K562 (cell line): ENCODE data around the gene WTIP. TPM values are rescaled to one million over a fixed set of nuclear protein-coding genes. Genes with fewer than 3 reads are reported as not detected.
A peak's percentile ranks its signal among the peaks of the same experiment; 100 is the strongest.

Source experiments
- ATAC-seq: fragments of 200-7000 bp; cut with Tn5 transposase; 3 replicates; pipeline ENCODE4 v1.9.1; 2020; ENCODE audit warnings: moderate library complexity
- BruUV-seq: library from RNA; stranded (reverse); fragments of 400-500 nt; replicated peaks from 2 replicates; lab custom pipeline; 2021; lab: Mats Ljungman, UMichigan
- CTCF ChIA-PET: fragments of 300-600 bp; formaldehyde crosslinking; extraction: SDS; loops from one replicate; lab custom pipeline; 2021; ENCODE audit warnings: low intra/inter-chr PET ratio; lab: Yijun Ruan, JAX
- POLR2A ChIA-PET: fragments of 300-600, 350-650 bp; sonication (Branson Sonifier 250); formaldehyde crosslinking; extraction: SDS; loops from one replicate; lab custom pipeline; 2021; ENCODE audit warnings: antibody characterized with exemption, inconsistent platforms; lab: Yijun Ruan, JAX
- DNase-seq, 4 experiments: peaks; one replicate each; pipeline versions ENCODE4 v3.0.0 to v3.0.0-alpha.2; 2011 to 2018; ENCODE audit warnings: low spot score in 3 of 4, mixed read lengths in 3 of 4; ENCODE audit errors: extremely low read depth in 1 of 4
- FAIRE-seq: peaks from 2 replicates; lab custom pipeline; 2011; peaks lifted over from hg19 to GRCh38; lab: Jason Lieb, UNC
- H2AFZ ChIP-seq: 2 replicates; pipeline ENCODE4 v1.6.0; 2011; ENCODE audit warnings: low read depth, low read length, control low read depth, inconsistent platforms
- H3K27ac ChIP-seq: fragments of 200-600 bp; 3 replicates; pipeline ENCODE4 v1.8.0; 2011; ENCODE audit warnings: low read depth, mild to moderate bottlenecking, control low read depth, inconsistent platforms, low read length, moderate library complexity, mixed read lengths; ENCODE audit errors: extremely low read depth
- H3K27me3 ChIP-seq, 2 experiments: fragments of 300-600 bp in 1 of 2; 2 replicates in 1 of 2; 3 replicates in 1 of 2; pipeline versions ENCODE4 v1.6.0 to v1.8.0; 2011; ENCODE audit warnings: inconsistent platforms in 2 of 2, low read length in 2 of 2, mild to moderate bottlenecking in 1 of 2, mixed read lengths in 1 of 2, moderate library complexity in 1 of 2; ENCODE audit not compliant: control insufficient read depth in 2 of 2, insufficient read depth in 2 of 2
- H3K36me3 ChIP-seq: fragments of 300-600 bp; 3 replicates; pipeline ENCODE4 v1.8.0; 2011; ENCODE audit warnings: mild to moderate bottlenecking, low read length, inconsistent platforms; ENCODE audit not compliant: control insufficient read depth, insufficient read depth
- H3K4me1 ChIP-seq, 2 experiments: fragments of 200-600 bp in 1 of 2; replicated peaks in 1 of 2; 2 replicates in 1 of 2; 3 replicates in 1 of 2; pipeline versions ENCODE4 v1.5.1 to v1.8.0; 2011; ENCODE audit warnings: inconsistent platforms in 2 of 2, low read length in 2 of 2, mild to moderate bottlenecking in 1 of 2, mixed read lengths in 1 of 2, moderate library complexity in 1 of 2; ENCODE audit not compliant: control insufficient read depth in 2 of 2, insufficient read depth in 2 of 2
- H3K4me2 ChIP-seq: 2 replicates; pipeline ENCODE4 v1.6.1; 2011; ENCODE audit warnings: low read length, control low read depth, inconsistent platforms, mixed read lengths; ENCODE audit not compliant: insufficient read depth
- H3K4me3 ChIP-seq: fragments of 200-600 bp; sonication (generic), shearing (Covaris generic); 2 replicates; pipeline ENCODE4 v1.5.1; 2016; ENCODE audit warnings: control low read depth, inconsistent platforms
- H3K79me2 ChIP-seq: fragments of 200-600 bp; 3 replicates; pipeline ENCODE4 v1.8.0; 2011; ENCODE audit warnings: low read length, inconsistent platforms; ENCODE audit not compliant: control insufficient read depth, insufficient read depth
- H3K9ac ChIP-seq, 2 experiments: 2 replicates each; pipeline versions ENCODE4 v1.6.0 to v1.6.1; 2011; ENCODE audit warnings: low read depth in 2 of 2, low read length in 2 of 2, control low read depth in 1 of 2, inconsistent platforms in 1 of 2, mild to moderate bottlenecking in 1 of 2, mixed read lengths in 1 of 2; ENCODE audit not compliant: insufficient read depth in 1 of 2
- H3K9me1 ChIP-seq: one replicate; pipeline ENCODE4 v1.6.0; 2011; ENCODE audit warnings: inconsistent platforms, mild to moderate bottlenecking, low read length, moderate library complexity; ENCODE audit not compliant: control insufficient read depth, insufficient read depth
- H3K9me3 ChIP-seq: replicated peaks from 2 replicates; pipeline ENCODE4 v1.5.1; 2011; ENCODE audit warnings: low read depth, low read length, inconsistent platforms; ENCODE audit not compliant: control insufficient read depth, insufficient read depth
- H4K20me1 ChIP-seq: replicated peaks from 2 replicates; pipeline ENCODE4 v1.6.1; 2011; ENCODE audit warnings: low read length, inconsistent platforms, mixed read lengths; ENCODE audit not compliant: control insufficient read depth, insufficient read depth
- CEBPB ChIP-seq: fragments of 450-650 bp; IDR thresholded peaks from 2 replicates; pipeline ENCODE4 v1.6.1; 2016; ENCODE audit warnings: missing genetic modification characterization, missing compliant biosample characterization
- CEBPG ChIP-seq, 3 experiments: fragments of 200-800 bp in 1 of 3; sonication (Bioruptor generic) in 1 of 3; sonication (generic) in 1 of 3; formaldehyde crosslinking in 1 of 3; IDR thresholded peaks in 2 of 3; conservative IDR thresholded peaks in 1 of 3; 2 replicates each; pipeline versions ENCODE4 v1.6.1 to v1.8.0; 2016 to 2022; ENCODE audit warnings: missing compliant biosample characterization in 2 of 3, missing genetic modification characterization in 2 of 3, mild to moderate bottlenecking in 1 of 3, missing genetic modification reagents in 1 of 3
- DMBX1 ChIP-seq: fragments of 250-450 bp; sonication (Bioruptor Pico); IDR thresholded peaks from 2 replicates; pipeline ENCODE4 v1.8.0; 2022; ENCODE audit warnings: inconsistent platforms, mild to moderate bottlenecking, moderate library complexity, borderline replicate concordance
- IRF2 ChIP-seq: sonication (generic); formaldehyde crosslinking; IDR thresholded peaks from 2 replicates; pipeline ENCODE4 v1.8.1; 2022; ENCODE audit warnings: mild to moderate bottlenecking, missing genetic modification reagents
- MED1 ChIP-seq: sonication (generic); formaldehyde crosslinking; IDR thresholded peaks from 2 replicates; pipeline ENCODE4 v1.8.1; 2023; ENCODE audit warnings: missing genetic modification reagents, borderline replicate concordance
- RBFOX2 ChIP-seq: fragments of 200-400 bp; formaldehyde crosslinking; IDR thresholded peaks from 2 replicates; pipeline ENCODE4 v1.6.1; 2017; ENCODE audit warnings: low read depth, mild to moderate bottlenecking, low read length, moderate library complexity
- SP2 ChIP-seq: IDR thresholded peaks from 2 replicates; pipeline ENCODE4 v1.6.1; 2011; ENCODE audit warnings: mild to moderate bottlenecking, low read depth, low read length, moderate library complexity; ENCODE audit not compliant: poor library complexity, severe bottlenecking; ENCODE audit errors: extremely low read depth
- ZNF324 ChIP-seq: fragments of 250-450 bp; sonication (Bioruptor Pico); IDR thresholded peaks from 2 replicates; pipeline ENCODE4 v1.4.0; 2020; ENCODE audit warnings: mild to moderate bottlenecking
- WGBS: fragments of 100-300 bp; shearing (Covaris generic); methylation state at CpG from one replicate; pipeline ENCODE4 v1.1.6; 2016; ENCODE audit warnings: low coverage, mixed read lengths; ENCODE audit not compliant: insufficient coverage; ENCODE audit errors: missing lambda C conversion rate; 5-methylcytosine and 5-hydroxymethylcytosine counted together
- in situ Hi-C: fragments of 300-500 bp; cut with MboI; formaldehyde crosslinking; loops from 4 replicates; pipeline ENCODE4 v1.15.0; 2018; ENCODE audit warnings: inconsistent platforms, mixed read lengths
- intact Hi-C: fragments of 100-400 bp; cut with micrococcal nuclease; formaldehyde crosslinking; loops from 2 replicates; pipeline ENCODE4 v1.14.2; 2022
- polyA plus RNA-seq, 8 experiments: library from polyadenylated mRNA; depleted of rRNA in 4 of 8; stranded (reverse) in 5 of 8; unstranded in 3 of 8; fragments of >200 nt; fragmentation: Nextera tagmentation in 2 of 8; fragmentation: Illumina TruSeq in 1 of 8; extraction: Ambion mirVana in 2 of 8; extraction: Trizol in 1 of 8; gene quantifications; 2 replicates each; pipeline versions ENCODE4 v1.2.1 to v1.2.3, GENCODE V29; 2011 to 2014; ENCODE audit warnings: inconsistent platforms in 1 of 8, missing spikeins in 1 of 8
- total RNA-seq, 7 experiments: library from RNA; depleted of rRNA in 6 of 7; stranded (reverse); fragments of >200 nt in 6 of 7; fragmentation: Illumina TruSeq in 2 of 7; extraction: Trizol in 2 of 7; gene quantifications; 2 replicates each; pipeline versions ENCODE4 v1.2.1 to v1.2.3, GENCODE V29; 2011 to 2021; ENCODE audit warnings: low replicate concordance in 1 of 7
- TF ChIP-seq, protein P1 (sequence below): sonication (generic); formaldehyde crosslinking; IDR thresholded peaks from 2 replicates; pipeline ENCODE4 v1.8.0; 2022; ENCODE audit warnings: missing genetic modification reagents, mild to moderate bottlenecking, borderline replicate concordance
- TF ChIP-seq, protein P2 (sequence below): fragments of 450-650 bp; IDR thresholded peaks from 2 replicates; pipeline ENCODE4 v1.7.1; 2018; ENCODE audit warnings: mild to moderate bottlenecking, low read depth; ENCODE audit not compliant: partially characterized antibody

Gene WTIP
- total and polyA plus RNA-seq, 9 of the 15 experiments (the other 6 are each of a cell fraction or from before 2014, with no cell fraction given), result under 0.01 to 0.54 (median 0.27) TPM; not detected in 1

DNA sequence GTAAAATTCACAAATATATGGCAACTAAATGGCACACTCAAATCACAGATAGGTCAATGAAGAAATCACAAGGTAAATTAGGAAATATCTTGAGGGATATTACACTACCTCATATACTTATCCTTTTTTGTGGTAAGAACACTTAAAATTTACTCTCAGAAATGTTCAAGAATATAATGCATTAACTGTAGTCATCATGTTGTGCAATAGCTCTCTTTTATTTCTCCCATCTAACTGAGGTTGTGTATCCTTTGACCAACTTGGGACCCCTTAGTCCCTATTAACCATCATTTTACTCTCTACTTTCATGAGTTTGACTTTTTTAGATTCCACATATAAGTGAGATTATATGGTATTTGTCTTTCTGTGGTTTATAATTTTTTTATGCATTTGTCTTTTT, 52.6 kb downstream of the WTIP start:
- POLR2A ChIA-PET, result no interaction called here
- DNase-seq, result no peak
- H3K9me3 ChIP-seq, result no peaks in the 10 kb centered on the region
- H3K79me2 ChIP-seq, result no peaks in the 10 kb centered on the region
- BruUV-seq, result no TSS peak
- TF ChIP-seq, protein P1, sequence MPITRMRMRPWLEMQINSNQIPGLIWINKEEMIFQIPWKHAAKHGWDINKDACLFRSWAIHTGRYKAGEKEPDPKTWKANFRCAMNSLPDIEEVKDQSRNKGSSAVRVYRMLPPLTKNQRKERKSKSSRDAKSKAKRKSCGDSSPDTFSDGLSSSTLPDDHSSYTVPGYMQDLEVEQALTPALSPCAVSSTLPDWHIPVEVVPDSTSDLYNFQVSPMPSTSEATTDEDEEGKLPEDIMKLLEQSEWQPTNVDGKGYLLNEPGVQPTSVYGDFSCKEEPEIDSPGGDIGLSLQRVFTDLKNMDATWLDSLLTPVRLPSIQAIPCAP (CRISPR knock-in tag), result no peak
- TF ChIP-seq CEBPG (CRISPR knock-in tag; IDR thresholded peaks at IDR 0.05) (no peak), CEBPG (tag; conservative IDR thresholded peaks at IDR 0.05 in 1 of 2, IDR thresholded peaks at IDR 0.05 in 1 of 2) (peak; percentile 53 to 74; a peak in 3 of 4 replicates), CEBPB (tag) (peak; percentile 56)
- TF ChIP-seq, all 486 proteins: peak for 2
- Histone ChIP-seq H3K4me2 (no peak overlapping the region), H3K9ac (no peak overlapping the region), H4K20me1 (no peaks in the 10 kb centered on the region), H3K4me3 (no peak overlapping the region), H3K4me1 (no peaks in the 10 kb centered on the region), H3K9me1 (no peaks in the 10 kb centered on the region), H3K36me3 (no peaks in the 10 kb centered on the region), H2AFZ (no peak overlapping the region), H3K27ac (no peak overlapping the region), H3K27me3 (0 out of 5 replicates have a peak, but pooled peaks cover 0 to 4% of the 10 kb centered on the region in 2 experiments)
- in situ Hi-C loops (no loop called here), intact Hi-C loops (no loop called here)
- ATAC-seq (no peak), FAIRE-seq (no peak)
- CTCF ChIA-PET, result no interaction called here

DNA sequence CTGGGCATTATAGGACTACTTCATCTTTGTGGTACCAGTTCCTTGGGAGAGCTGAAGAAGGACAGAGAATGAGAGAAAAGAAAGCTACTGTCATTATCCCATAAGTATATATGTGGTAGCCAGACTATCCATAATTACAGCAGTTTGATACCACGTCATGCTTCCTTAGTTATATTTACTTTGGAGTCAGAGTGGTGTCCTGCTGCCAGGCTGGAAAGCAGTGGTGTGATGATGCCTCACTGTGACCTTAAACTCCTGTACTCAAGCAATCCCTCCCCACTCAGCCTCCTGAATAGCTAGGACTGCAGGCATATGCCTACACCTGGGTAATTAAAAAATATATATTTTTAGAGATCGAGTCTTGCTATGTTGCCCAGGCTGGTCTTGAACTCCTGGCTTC, 57.8 kb downstream of the WTIP start:
- Histone ChIP-seq H3K9me3 (no peaks in the 10 kb centered on the region), H3K27ac (no peak overlapping the region), H3K79me2 (no peaks in the 10 kb centered on the region), H3K4me3 (no peak overlapping the region), H3K4me2 (no peak overlapping the region), H3K4me1 (no peaks in the 10 kb centered on the region), H3K9me1 (no peaks in the 10 kb centered on the region), H4K20me1 (no peaks in the 10 kb centered on the region), H3K9ac (no peak overlapping the region), H3K36me3 (no peaks in the 10 kb centered on the region), H3K27me3 (0 out of 5 replicates have a peak, but pooled peaks cover 0 to 4% of the 10 kb centered on the region in 2 experiments), H2AFZ (no peak overlapping the region)
- no peak for DNase-seq
- POLR2A ChIA-PET, result no interaction called here
- intact Hi-C loops, result no loop called here
- ATAC-seq, result no peak
- BruUV-seq, result no TSS peak
- WGBS, result 0% methylated on average over 2 of the region's 2 CpGs
- no peak for FAIRE-seq
- CTCF ChIA-PET, result no interaction called here
- in situ Hi-C loops, result no loop called here
- TF ChIP-seq IRF2 (CRISPR knock-in tag) (no peak), ZNF324 (CRISPR knock-in tag) (no peak), MED1 (CRISPR knock-in tag) (no peak), SP2 (no peak), RBFOX2 (no peak), DMBX1 (no peak)
- TF ChIP-seq, protein P2, sequence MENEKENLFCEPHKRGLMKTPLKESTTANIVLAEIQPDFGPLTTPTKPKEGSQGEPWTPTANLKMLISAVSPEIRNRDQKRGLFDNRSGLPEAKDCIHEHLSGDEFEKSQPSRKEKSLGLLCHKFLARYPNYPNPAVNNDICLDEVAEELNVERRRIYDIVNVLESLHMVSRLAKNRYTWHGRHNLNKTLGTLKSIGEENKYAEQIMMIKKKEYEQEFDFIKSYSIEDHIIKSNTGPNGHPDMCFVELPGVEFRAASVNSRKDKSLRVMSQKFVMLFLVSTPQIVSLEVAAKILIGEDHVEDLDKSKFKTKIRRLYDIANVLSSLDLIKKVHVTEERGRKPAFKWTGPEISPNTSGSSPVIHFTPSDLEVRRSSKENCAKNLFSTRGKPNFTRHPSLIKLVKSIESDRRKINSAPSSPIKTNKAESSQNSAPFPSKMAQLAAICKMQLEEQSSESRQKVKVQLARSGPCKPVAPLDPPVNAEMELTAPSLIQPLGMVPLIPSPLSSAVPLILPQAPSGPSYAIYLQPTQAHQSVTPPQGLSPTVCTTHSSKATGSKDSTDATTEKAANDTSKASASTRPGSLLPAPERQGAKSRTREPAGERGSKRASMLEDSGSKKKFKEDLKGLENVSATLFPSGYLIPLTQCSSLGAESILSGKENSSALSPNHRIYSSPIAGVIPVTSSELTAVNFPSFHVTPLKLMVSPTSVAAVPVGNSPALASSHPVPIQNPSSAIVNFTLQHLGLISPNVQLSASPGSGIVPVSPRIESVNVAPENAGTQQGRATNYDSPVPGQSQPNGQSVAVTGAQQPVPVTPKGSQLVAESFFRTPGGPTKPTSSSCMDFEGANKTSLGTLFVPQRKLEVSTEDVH, result no peak
